Measurements from ENCODE around the gene B4GALT2.
A peak's percentile ranks its signal among the peaks of the same experiment; 100 is the strongest.

The B4GALT2 gene

GRCh38 chr1:43978551-43979260 is at the start of gene B4GALT2:
Gene B4GALT2 (plus strand): TSS chr1:43979210. CDS start chr1:43981161, 1,951 bp downstream.
- peak; percentile 44 for DNase-seq (ENCODE audit: low spot score)

- no peak for DNase-seq (ENCODE audit: low spot score)
Observed at GRCh38 chr1:43930168-43930948, 48.7 kb upstream of the B4GALT2 start.

GRCh38 chr1:43930949-43931275 is 48.1 kb upstream of the B4GALT2 start:
- DNase-seq (ENCODE audit: low spot score), result no peak

- DNase-seq (ENCODE audit: low spot score), result no peak
Observed at GRCh38 chr1:43931711-43932660, 47.0 kb upstream of the B4GALT2 start.

GRCh38 chr1:43932786-43933385 is 46.1 kb upstream of the B4GALT2 start:
- no peak for DNase-seq (ENCODE audit: low spot score)

- DNase-seq (ENCODE audit: low spot score), result no peak
Observed at GRCh38 chr1:43933386-43934100, 45.5 kb upstream of the B4GALT2 start, which contains the start of gene ARTN. Gene ARTN (plus strand): TSS chr1:43933801. CDS start chr1:43935657, 1,856 bp downstream.

- DNase-seq (ENCODE audit: low spot score), result peak; percentile 55
Observed at GRCh38 chr1:43934101-43934985, 44.7 kb upstream of the B4GALT2 start.

GRCh38 chr1:43934986-43935324 is 44.1 kb upstream of the B4GALT2 start:
- DNase-seq (ENCODE audit: low spot score), result no peak

GRCh38 chr1:43935711-43936427 is 43.1 kb upstream of the B4GALT2 start:
- DNase-seq (ENCODE audit: low spot score), result no peak

- DNase-seq (ENCODE audit: low spot score), result no peak
Observed at GRCh38 chr1:43936431-43937151, 42.4 kb upstream of the B4GALT2 start.

GRCh38 chr1:43937179-43937865 is 41.7 kb upstream of the B4GALT2 start:
- no peak for DNase-seq (ENCODE audit: low spot score)

- no peak for DNase-seq (ENCODE audit: low spot score)
Observed at GRCh38 chr1:43938383-43938782, 40.6 kb upstream of the B4GALT2 start.

- no peak for DNase-seq (ENCODE audit: low spot score)
Observed at GRCh38 chr1:43938892-43939587, 40.0 kb upstream of the B4GALT2 start.

GRCh38 chr1:43942411-43942810 is 36.6 kb upstream of the B4GALT2 start:
- no peak for DNase-seq (ENCODE audit: low spot score)

- DNase-seq (ENCODE audit: low spot score), result no peak
Observed at GRCh38 chr1:43944860-43945259, 34.1 kb upstream of the B4GALT2 start.

GRCh38 chr1:43945674-43946235 is 33.3 kb upstream of the B4GALT2 start:
- no peak for DNase-seq (ENCODE audit: low spot score)

Data from LoVo (cell line).